Gastrocnemius medialis (tissue), 4 donors: ENCODE measurements around the gene MAST4. TPM values are rescaled to one million over a fixed set of nuclear protein-coding genes. Genes with fewer than 3 reads are reported as not detected.

Source experiments
- ATAC-seq, 2 donors: fragments of 150-250 bp; one replicate each; pipeline ENCODE4 v1.9.1; 2016
- DNase-seq, 2 donors: peaks; one replicate each; pipeline ENCODE4 v3.0.0-alpha.2; 2019
- H3K27ac ChIP-seq, 4 donors: fragments of 200-600 bp; sonication (generic); 1 replicate in 1 of 4; 2 replicates in 3 of 4; pipeline ENCODE4 v1.5.1; 2016 to 2018; ENCODE audit warnings: mild to moderate bottlenecking in 2 of 4, moderate library complexity in 1 of 4
- H3K27me3 ChIP-seq, 3 donors: fragments of 200-600 bp; sonication (generic) in 2 of 3; 1 replicate in 1 of 3; 2 replicates in 2 of 3; pipeline versions ENCODE4 v1.5.1 to v1.6.0; 2016 to 2019; ENCODE audit warnings: mild to moderate bottlenecking in 1 of 3, moderate library complexity in 1 of 3
- H3K36me3 ChIP-seq, 2 donors: fragments of 200-600 bp; sonication (generic) in 1 of 2; one replicate each; pipeline ENCODE4 v1.5.1; 2017 to 2018
- H3K4me1 ChIP-seq, 2 donors: fragments of 200-600 bp; sonication (generic) in 1 of 2; one replicate each; pipeline ENCODE4 v1.5.1; 2016 to 2017; ENCODE audit warnings: mild to moderate bottlenecking in 2 of 2
- H3K4me3 ChIP-seq, 4 donors: fragments of 200-600 bp; sonication (generic) in 3 of 4; 1 replicate in 1 of 4; 2 replicates in 3 of 4; pipeline ENCODE4 v1.5.1; 2016 to 2019; ENCODE audit warnings: mild to moderate bottlenecking in 2 of 4
- H3K9me3 ChIP-seq, 3 donors: fragments of 200-600 bp; sonication (generic) in 2 of 3; 1 replicate in 1 of 3; 2 replicates in 2 of 3; pipeline ENCODE4 v1.5.1; 2016 to 2019
- CTCF ChIP-seq, 5 experiments: fragments of 450-650 bp in 3 of 5; fragments of 200-600 bp in 2 of 5; sonication (generic) in 2 of 5; IDR thresholded peaks in 4 of 5; conservative IDR thresholded peaks in 1 of 5; 1 replicate in 4 of 5; 2 replicates in 1 of 5; pipeline ENCODE4 v1.5.1; 2016 to 2019; ENCODE audit warnings: antibody characterized with exemption in 5 of 5, mild to moderate bottlenecking in 3 of 5, moderate library complexity in 3 of 5
- POLR2A ChIP-seq, 2 donors: fragments of 450-650 bp; IDR thresholded peaks; one replicate each; pipeline ENCODE4 v1.6.1; 2017; ENCODE audit warnings: antibody characterized with exemption in 2 of 2, mild to moderate bottlenecking in 2 of 2, moderate library complexity in 2 of 2
- in situ Hi-C, 4 donors: fragments of 200-750 bp; cut with MboI; loops; one replicate each; pipeline versions ENCODE4 v1.15.0 to v1.8.0; 2017; ENCODE audit warnings: low sequenced_read_pairs in 4 of 4
- intact Hi-C: fragments of 100-400 bp; cut with DNase I; formaldehyde crosslinking; loops from one replicate; pipeline ENCODE4 v1.15.1; 2023; ENCODE audit warnings: low total_unique reads
- total RNA-seq, 4 donors: library from RNA; depleted of rRNA; stranded (reverse); fragments of >200 nt; gene quantifications; one replicate each; pipeline versions ENCODE4 v1.1.0 to v1.2.3, GENCODE V29; 2016

MAST4 gene
- 10 to 100 TPM; 24.1 to 42.0 (median 38.5) TPM for total RNA-seq

GRCh38 chr5:66595756-66596635, at the start of gene MAST4:
Gene MAST4, plus strand, starts transcription at chr5:66596393. Its CDS starts 263 bp downstream, at chr5:66596656.
- DNase-seq (peak; percentile 62 to 68), ATAC-seq (peak; percentile 81 to 85)
- Histone ChIP-seq H3K27me3 (peaks cover 18 to 28% (median 27%) of the 10 kb centered on the region in 3 donors), H3K4me3 (peak within 1 kb of the TSS; percentile 60 to 81 (median 70)), H3K36me3 (no peaks in the 10 kb centered on the region), H3K9me3 (no peaks in the 10 kb centered on the region), H3K4me1 (peaks cover 0 to 12% of the 10 kb centered on the region in 2 donors), H3K27ac (peak within 1 kb of the TSS in 1 of 4 donors; percentile 64)
- TF ChIP-seq POLR2A (IDR thresholded peaks at IDR 0.05) (peak; percentile 30 to 55), CTCF (IDR thresholded peaks at IDR 0.05 in 4 of 5, conservative IDR thresholded peaks at IDR 0.05 in 1 of 5) (no peak)
- in situ Hi-C loops (no loop called here), intact Hi-C loops (loop anchor here (10.0 kb wide), 1 partner anchor 149 kb away; no protein-coding TSS in a partner anchor)

GRCh38 chr5:66546541-66546940, 49.7 kb upstream of the MAST4 start:
- H3K27me3 ChIP-seq = no peaks in the 10 kb centered on the region
- ATAC-seq (no peak), DNase-seq (no peak)
- no peaks in the 10 kb centered on the region for H3K4me1 ChIP-seq
- TF ChIP-seq POLR2A (IDR thresholded peaks at IDR 0.05) (no peak), CTCF (IDR thresholded peaks at IDR 0.05 in 4 of 5, conservative IDR thresholded peaks at IDR 0.05 in 1 of 5) (no peak)
- intact Hi-C loops = no loop called here
- H3K9me3 ChIP-seq = peaks cover 0 to 6% (median 0%) of the 10 kb centered on the region in 3 donors
- H3K27ac ChIP-seq = no peak overlapping the region
- in situ Hi-C loops = no loop called here
- no peaks in the 10 kb centered on the region for H3K36me3 ChIP-seq
- no peak overlapping the region for H3K4me3 ChIP-seq

GRCh38 chr5:66551338-66551737, 44.9 kb upstream of the MAST4 start:
- no peak for TF ChIP-seq CTCF (IDR thresholded peaks at IDR 0.05 in 4 of 5, conservative IDR thresholded peaks at IDR 0.05 in 1 of 5)
- TF ChIP-seq POLR2A (IDR thresholded peaks at IDR 0.05) = no peak
- DNase-seq (no peak), ATAC-seq (no peak)
- in situ Hi-C loops (no loop called here), intact Hi-C loops (no loop called here)
- Histone ChIP-seq H3K4me1 (no peaks in the 10 kb centered on the region), H3K27ac (no peak overlapping the region), H3K36me3 (no peaks in the 10 kb centered on the region), H3K27me3 (no peaks in the 10 kb centered on the region), H3K4me3 (no peak overlapping the region), H3K9me3 (peaks cover 0 to 3% (median 0%) of the 10 kb centered on the region in 3 donors)

GRCh38 chr5:66551945-66552344, 44.2 kb upstream of the MAST4 start:
- TF ChIP-seq POLR2A (IDR thresholded peaks at IDR 0.05) = no peak

GRCh38 chr5:66553368-66553912, 42.8 kb upstream of the MAST4 start:
- in situ Hi-C loops (no loop called here), intact Hi-C loops (no loop called here)

More at GRCh38 chr5:66551945-66552344, 44.2 kb upstream of the MAST4 start:
- intact Hi-C loops (no loop called here), in situ Hi-C loops (no loop called here)
- no peak for ATAC-seq
- no peak for DNase-seq
- Histone ChIP-seq H3K4me3 (no peak overlapping the region), H3K27me3 (no peaks in the 10 kb centered on the region), H3K4me1 (no peaks in the 10 kb centered on the region), H3K27ac (no peak overlapping the region), H3K36me3 (no peaks in the 10 kb centered on the region), H3K9me3 (no peaks in the 10 kb centered on the region)

More at GRCh38 chr5:66553368-66553912, 42.8 kb upstream of the MAST4 start:
- Histone ChIP-seq H3K4me3 (no peak overlapping the region), H3K27ac (no peak overlapping the region), H3K4me1 (no peaks in the 10 kb centered on the region), H3K36me3 (no peaks in the 10 kb centered on the region), H3K27me3 (no peaks in the 10 kb centered on the region), H3K9me3 (no peaks in the 10 kb centered on the region)
- no peak for DNase-seq
- no peak for ATAC-seq
- TF ChIP-seq POLR2A (IDR thresholded peaks at IDR 0.05) = no peak
- no peak for TF ChIP-seq CTCF (IDR thresholded peaks at IDR 0.05 in 4 of 5, conservative IDR thresholded peaks at IDR 0.05 in 1 of 5)
